GM23248 (cell line): ENCODE measurements around the gene ENOX2. TPM values are rescaled to one million over a fixed set of nuclear protein-coding genes. Genes with fewer than 3 reads are reported as not detected.

ENCODE experiments used
- DNase-seq: peaks from one replicate; pipeline ENCODE4 v3.0.0-alpha.2; 2015
- H2AFZ ChIP-seq: fragments of 200-600 bp; sonication (generic); 2 replicates; pipeline ENCODE4 v1.6.1; 2016; ENCODE audit warnings: antibody characterized with exemption
- H3F3A ChIP-seq: fragments of 200-600 bp; sonication (generic); 2 replicates; pipeline ENCODE4 v1.6.1; 2016; ENCODE audit warnings: mild to moderate bottlenecking, antibody characterized with exemption, mixed run types; ENCODE audit not compliant: insufficient read depth
- H3K27ac ChIP-seq: fragments of 200-600 bp; sonication (generic); 2 replicates; pipeline ENCODE4 v1.5.1; 2016; ENCODE audit warnings: mild to moderate bottlenecking
- H3K27me3 ChIP-seq: fragments of 200-600 bp; sonication (generic); replicated peaks from 2 replicates; pipeline ENCODE4 v1.6.1; 2016; ENCODE audit warnings: mild to moderate bottlenecking; ENCODE audit not compliant: insufficient read depth
- H3K36me3 ChIP-seq: fragments of 200-600 bp; sonication (generic); 2 replicates; pipeline ENCODE4 v1.6.1; 2016; ENCODE audit warnings: low read depth, mild to moderate bottlenecking
- H3K4me1 ChIP-seq: fragments of 200-600 bp; sonication (generic); 2 replicates; pipeline ENCODE4 v1.6.1; 2016; ENCODE audit warnings: mild to moderate bottlenecking; ENCODE audit not compliant: insufficient read depth
- H3K4me2 ChIP-seq: fragments of 200-600 bp; sonication (generic); one replicate; pipeline ENCODE4 v1.6.1; 2016; ENCODE audit warnings: mild to moderate bottlenecking; ENCODE audit not compliant: unreplicated experiment
- H3K4me3 ChIP-seq: fragments of 200-600 bp; sonication (generic); 2 replicates; pipeline ENCODE4 v1.5.1; 2016; ENCODE audit warnings: mild to moderate bottlenecking
- H3K79me2 ChIP-seq: fragments of 200-600 bp; sonication (generic); 2 replicates; pipeline ENCODE4 v1.6.1; 2016; ENCODE audit warnings: mild to moderate bottlenecking; ENCODE audit not compliant: insufficient read depth
- H3K9ac ChIP-seq: fragments of 200-600 bp; sonication (generic); 2 replicates; pipeline ENCODE4 v1.6.1; 2016; ENCODE audit warnings: mild to moderate bottlenecking
- H3K9me2 ChIP-seq: fragments of 200-600 bp; sonication (generic); 2 replicates; pipeline ENCODE4 v1.6.1; 2016; ENCODE audit warnings: mixed run types, mild to moderate bottlenecking, moderate library complexity; ENCODE audit not compliant: insufficient read depth
- H3K9me3 ChIP-seq: fragments of 200-600 bp; sonication (generic); one replicate; pipeline ENCODE4 v1.6.1; 2017; ENCODE audit warnings: low read depth
- H4K20me1 ChIP-seq: fragments of 200-600 bp; sonication (generic); 2 replicates; pipeline ENCODE4 v1.6.0; 2016; ENCODE audit not compliant: insufficient read depth
- EZH2 ChIP-seq: fragments of 200-600 bp; sonication (generic); IDR thresholded peaks from 2 replicates; pipeline ENCODE4 v1.6.1; 2018; ENCODE audit warnings: antibody characterized with exemption, mild to moderate bottlenecking; ENCODE audit not compliant: insufficient read depth, poor library complexity, severe bottlenecking
- EZH2phosphoT487 ChIP-seq: fragments of 200-600 bp; sonication (generic); IDR thresholded peaks from 2 replicates; pipeline ENCODE4 v1.6.1; 2018; ENCODE audit warnings: antibody characterized with exemption, moderate library complexity, mild to moderate bottlenecking, low read depth; ENCODE audit not compliant: insufficient read depth
- WGBS, 2 experiments: methylation state at CpG; one replicate each; pipeline ENCODE4 v1.1.6; 2015 to 2017; ENCODE audit warnings: low lambda C conversion rate in 2 of 2, low coverage in 1 of 2; ENCODE audit errors: missing lambda C conversion rate in 2 of 2; 5-methylcytosine and 5-hydroxymethylcytosine counted together
- in situ Hi-C: fragments of 300-500 bp; cut with MboI; formaldehyde crosslinking; loops from 2 replicates; pipeline ENCODE4 v1.15.0; 2020
- polyA plus RNA-seq: library from polyadenylated mRNA; unstranded; fragments of >200 nt; fragmentation: Nextera tagmentation; extraction: Ambion mirVana; gene quantifications from 2 replicates; pipeline ENCODE4 v1.2.1, GENCODE V29; 2016
- total RNA-seq: library from RNA; depleted of rRNA; stranded (reverse); fragments of >200 nt; shearing (Covaris generic); gene quantifications from 2 replicates; pipeline ENCODE4 v1.2.3, GENCODE V29; 2014

ENOX2 gene
- total and polyA plus RNA-seq, 2 experiments from 2014 or later, result 13.6 to 14.5 TPM

GRCh38 chrX:130705591-130705990 is 197.4 kb downstream of the ENOX2 start:
- in situ Hi-C loops, result no loop called here
- 92 to 98% methylated on average over 3 of the region's 3 CpGs for WGBS, 2 experiments

GRCh38 chrX:130704053-130705038 is 198.7 kb downstream of the ENOX2 start:
- no peaks in the 10 kb centered on the region for H3K9me2 ChIP-seq
- H3K27me3 ChIP-seq, result no peaks in the 10 kb centered on the region
- no peaks in the 10 kb centered on the region for H4K20me1 ChIP-seq
- peaks cover 26% of the 10 kb centered on the region for H3K4me1 ChIP-seq
- H3K36me3 ChIP-seq, result no peaks in the 10 kb centered on the region
- TF ChIP-seq EZH2phosphoT487 (no peak), EZH2 (no peak)
- no peaks in the 10 kb centered on the region for H3K79me2 ChIP-seq
- peak overlapping the region; percentile 74 for H2AFZ ChIP-seq
- H3F3A ChIP-seq, result peaks cover 29% of the 10 kb centered on the region
- H3K9me3 ChIP-seq, result no peaks in the 10 kb centered on the region
- peak overlapping the region; percentile 54 for H3K27ac ChIP-seq
- H3K9ac ChIP-seq, result peak overlapping the region; percentile 44
- peak overlapping the region; percentile 73 for H3K4me2 ChIP-seq
- 24 to 31% methylated on average over 4 of the region's 4 CpGs for WGBS, 2 experiments
- in situ Hi-C loops, result no loop called here
- peak overlapping the region; percentile 49 for H3K4me3 ChIP-seq
- peak; percentile 54 for DNase-seq

More at GRCh38 chrX:130705591-130705990, 197.4 kb downstream of the ENOX2 start:
- Histone ChIP-seq H3K4me2 (no peak overlapping the region), H4K20me1 (no peaks in the 10 kb centered on the region), H3K9me2 (no peaks in the 10 kb centered on the region), H2AFZ (no peak overlapping the region), H3F3A (peaks cover 29% of the 10 kb centered on the region), H3K27me3 (no peaks in the 10 kb centered on the region), H3K9ac (no peak overlapping the region), H3K36me3 (no peaks in the 10 kb centered on the region), H3K4me3 (no peak overlapping the region), H3K79me2 (no peaks in the 10 kb centered on the region), H3K4me1 (peaks cover 26% of the 10 kb centered on the region), H3K9me3 (no peaks in the 10 kb centered on the region), H3K27ac (no peak overlapping the region)
- no peak for TF ChIP-seq EZH2
- TF ChIP-seq EZH2phosphoT487, result no peak
- DNase-seq, result no peak

GRCh38 chrX:130702867-130703707 is 199.9 kb downstream of the ENOX2 start:
- Histone ChIP-seq H2AFZ (no peak overlapping the region), H3K27me3 (no peaks in the 10 kb centered on the region), H4K20me1 (no peaks in the 10 kb centered on the region), H3K27ac (peak overlapping the region; percentile 27; the same call in 1 of the 2 replicates), H3K9me2 (no peaks in the 10 kb centered on the region), H3K9me3 (no peaks in the 10 kb centered on the region), H3K4me1 (peaks cover 26% of the 10 kb centered on the region), H3K4me2 (peak overlapping the region; percentile 31), H3K36me3 (no peaks in the 10 kb centered on the region), H3K79me2 (no peaks in the 10 kb centered on the region), H3K4me3 (no peak overlapping the region), H3F3A (peaks cover 29% of the 10 kb centered on the region), H3K9ac (no peak overlapping the region)
- no peak for TF ChIP-seq EZH2
- TF ChIP-seq EZH2phosphoT487, result no peak
- WGBS, 2 experiments, result 45 to 47% methylated on average over 6 of the region's 6 CpGs
- in situ Hi-C loops, result no loop called here
- DNase-seq, result peak; percentile 31

- Histone ChIP-seq H4K20me1 (no peaks in the 10 kb centered on the region), H3K79me2 (no peaks in the 10 kb centered on the region), H3K9ac (no peak overlapping the region), H3F3A (peaks cover 29% of the 10 kb centered on the region), H3K4me3 (no peak overlapping the region), H3K9me2 (no peaks in the 10 kb centered on the region), H3K27me3 (no peaks in the 10 kb centered on the region), H3K36me3 (no peaks in the 10 kb centered on the region), H3K9me3 (no peaks in the 10 kb centered on the region), H3K27ac (no peak overlapping the region), H3K4me2 (no peak overlapping the region), H2AFZ (no peak overlapping the region), H3K4me1 (peaks cover 26% of the 10 kb centered on the region)
- no peak for DNase-seq
- TF ChIP-seq EZH2 (no peak), EZH2phosphoT487 (no peak)
- in situ Hi-C loops, result no loop called here
Measured at GRCh38 chrX:130700629-130701028, 202.4 kb downstream of the ENOX2 start.
